H1 (cell line): ENCODE data around the gene SPAG16. TPM values are rescaled to one million over a fixed set of nuclear protein-coding genes. Genes with fewer than 3 reads are reported as not detected.
"Not testable (repeated sequence)": the region's sequence is repeated elsewhere in the genome, so short reads cannot be mapped to it uniquely, and the experiment has no call there.

Experiments
- CTCF ChIA-PET: fragments of 300-600 bp; sonication (Branson Sonifier 250); formaldehyde crosslinking; loops from one replicate; lab custom pipeline; 2021; ENCODE audit not compliant: partially characterized antibody; lab: Charles Lee
- POLR2A ChIA-PET: fragments of 300-600 bp; sonication (Branson Sonifier 250); formaldehyde crosslinking; loops from one replicate; lab custom pipeline; 2021; ENCODE audit warnings: inconsistent platforms; ENCODE audit not compliant: partially characterized antibody; lab: Charles Lee
- DNase-seq, 2 experiments: peaks; one replicate each; pipeline versions ENCODE4 v3.0.0 to v3.0.0-alpha.2; 2010 to 2022; ENCODE audit warnings: low spot score in 2 of 2, low read depth in 1 of 2, mixed read lengths in 1 of 2
- FAIRE-seq: peaks from 2 replicates; lab custom pipeline; 2011; peaks lifted over from hg19 to GRCh38; lab: Jason Lieb, UNC
- H2AFZ ChIP-seq: 2 replicates; pipeline ENCODE4 v1.8.1; 2012; ENCODE audit warnings: low read length, inconsistent platforms
- H2AK5ac ChIP-seq: 2 replicates; pipeline ENCODE4 v1.6.1; 2013; ENCODE audit warnings: low read depth, low read length
- H2BK120ac ChIP-seq: replicated peaks from 2 replicates; pipeline ENCODE3; 2013; ENCODE audit warnings: low read depth, low read length, inconsistent platforms
- H2BK12ac ChIP-seq: 2 replicates; pipeline ENCODE4 v1.6.1; 2013; ENCODE audit warnings: low read depth, low read length
- H2BK15ac ChIP-seq: 2 replicates; pipeline ENCODE4 v1.6.1; 2013; ENCODE audit warnings: low read length
- H2BK20ac ChIP-seq: 2 replicates; pipeline ENCODE4 v1.6.1; 2013; ENCODE audit warnings: low read length
- H2BK5ac ChIP-seq: 2 replicates; pipeline ENCODE4 v1.6.1; 2013; ENCODE audit warnings: low read depth, low read length
- H3K14ac ChIP-seq: 2 replicates; pipeline ENCODE4 v1.6.1; 2013; ENCODE audit warnings: inconsistent platforms; ENCODE audit not compliant: insufficient read length
- H3K18ac ChIP-seq: 2 replicates; pipeline ENCODE4 v1.6.1; 2013; ENCODE audit warnings: low read length; ENCODE audit errors: extremely low read depth
- H3K23ac ChIP-seq: 2 replicates; pipeline ENCODE4 v1.6.1; 2013; ENCODE audit warnings: inconsistent platforms; ENCODE audit not compliant: insufficient read length
- H3K23me2 ChIP-seq: 2 replicates; pipeline ENCODE4 v1.6.1; 2013; ENCODE audit warnings: low read depth, low read length
- H3K27ac ChIP-seq: 2 replicates; pipeline ENCODE4 v1.6.1; 2011; ENCODE audit warnings: low read depth, low read length, inconsistent platforms
- H3K27me3 ChIP-seq, 4 experiments: replicated peaks in 1 of 4; 1 replicate in 1 of 4; 2 replicates in 3 of 4; pipeline versions ENCODE4 v1.6.1 to v1.8.1; 2011 to 2013; ENCODE audit warnings: low read length in 3 of 4, mild to moderate bottlenecking in 3 of 4, inconsistent platforms in 2 of 4, mixed read lengths in 2 of 4, moderate library complexity in 1 of 4; ENCODE audit not compliant: control insufficient read depth in 3 of 4, insufficient read depth in 3 of 4; ENCODE audit errors: extremely low read depth in 1 of 4
- H3K36me3 ChIP-seq, 4 experiments: 2 replicates each; pipeline versions ENCODE4 v1.6.1 to v1.8.1; 2011 to 2013; ENCODE audit warnings: mild to moderate bottlenecking in 4 of 4, low read length in 3 of 4, moderate library complexity in 2 of 4, control low read depth in 1 of 4, inconsistent platforms in 1 of 4; ENCODE audit not compliant: insufficient read depth in 4 of 4, control insufficient read depth in 2 of 4
- H3K4ac ChIP-seq: replicated peaks from 2 replicates; pipeline ENCODE3; 2013; ENCODE audit warnings: low read length, low read depth, mixed read lengths, inconsistent platforms; ENCODE audit not compliant: insufficient read length
- H3K4me1 ChIP-seq, 4 experiments: replicated peaks in 1 of 4; 1 replicate in 1 of 4; 2 replicates in 3 of 4; pipeline versions ENCODE4 v1.6.1 to v1.8.1; 2011 to 2013; ENCODE audit warnings: low read length in 3 of 4, inconsistent platforms in 2 of 4, mixed read lengths in 1 of 4; ENCODE audit not compliant: insufficient read depth in 4 of 4, control insufficient read depth in 3 of 4
- H3K4me2 ChIP-seq, 2 experiments: 2 replicates each; pipeline versions ENCODE4 v1.6.1 to v1.8.1; 2011 to 2013; ENCODE audit warnings: low read depth in 2 of 2, low read length in 2 of 2, control low read depth in 1 of 2, inconsistent platforms in 1 of 2, mild to moderate bottlenecking in 1 of 2; ENCODE audit not compliant: insufficient read depth in 1 of 2
- H3K4me3 ChIP-seq, 4 experiments: fragments of 200-600, 300-600 bp in 1 of 4; sonication (generic), shearing (Covaris generic), sonication (Bioruptor Twin) in 1 of 4; 2 replicates each; pipeline versions ENCODE4 v1.5.1 to v1.8.1; 2011 to 2016; ENCODE audit warnings: low read length in 4 of 4, low read depth in 3 of 4, control low read depth in 2 of 4, inconsistent platforms in 2 of 4, mild to moderate bottlenecking in 2 of 4, mixed read lengths in 1 of 4, moderate library complexity in 1 of 4; ENCODE audit not compliant: insufficient read depth in 2 of 4; ENCODE audit errors: extremely low read depth in 1 of 4
- H3K56ac ChIP-seq: replicated peaks from 2 replicates; pipeline ENCODE3; 2013; ENCODE audit warnings: low read depth, mild to moderate bottlenecking, mixed read lengths, low read length, inconsistent platforms; ENCODE audit not compliant: insufficient read length
- H3K79me1 ChIP-seq: 2 replicates; pipeline ENCODE4 v1.6.1; 2013; ENCODE audit warnings: low read depth, low read length, control low read depth
- H3K79me2 ChIP-seq, 2 experiments: 2 replicates each; pipeline versions ENCODE4 v1.6.1 to v1.8.1; 2012 to 2013; ENCODE audit warnings: low read length in 2 of 2, mild to moderate bottlenecking in 2 of 2, inconsistent platforms in 1 of 2; ENCODE audit not compliant: insufficient read depth in 2 of 2, control insufficient read depth in 1 of 2
- H3K9ac ChIP-seq, 4 experiments: replicated peaks in 1 of 4; 1 replicate in 1 of 4; 2 replicates in 3 of 4; pipeline versions ENCODE4 v1.6.1 to v1.8.1; 2011 to 2013; ENCODE audit warnings: low read depth in 3 of 4, low read length in 3 of 4, control low read depth in 2 of 4, mild to moderate bottlenecking in 2 of 4, moderate library complexity in 2 of 4, inconsistent platforms in 1 of 4; ENCODE audit errors: extremely low read depth in 1 of 4
- H3K9me3 ChIP-seq, 2 experiments: 2 replicates each; pipeline versions ENCODE4 v1.6.1 to v1.8.1; 2012 to 2013; ENCODE audit warnings: mild to moderate bottlenecking in 2 of 2, moderate library complexity in 2 of 2, control low read depth in 1 of 2, inconsistent platforms in 1 of 2, low read depth in 1 of 2, low read length in 1 of 2, mixed read lengths in 1 of 2; ENCODE audit not compliant: insufficient read depth in 2 of 2
- H4K20me1 ChIP-seq, 2 experiments: replicated peaks in 1 of 2; 2 replicates each; pipeline versions ENCODE3 to v1.8.1; 2011 to 2013; ENCODE audit warnings: inconsistent platforms in 2 of 2, low read length in 2 of 2, mild to moderate bottlenecking in 1 of 2; ENCODE audit not compliant: insufficient read depth in 2 of 2, control insufficient read depth in 1 of 2
- H4K5ac ChIP-seq: 2 replicates; pipeline ENCODE4 v1.6.1; 2013; ENCODE audit warnings: low read length, low read depth, mixed read lengths, inconsistent platforms; ENCODE audit not compliant: insufficient read length
- H4K8ac ChIP-seq: 2 replicates; pipeline ENCODE4 v1.8.0; 2013; ENCODE audit warnings: mild to moderate bottlenecking, moderate library complexity, low read length, inconsistent platforms; ENCODE audit not compliant: insufficient read depth; ENCODE audit errors: extremely low read depth
- H4K91ac ChIP-seq: replicated peaks from 2 replicates; pipeline ENCODE3; 2013; ENCODE audit warnings: low read length, mixed read lengths, inconsistent platforms; ENCODE audit not compliant: insufficient read length
- WGBS, 2 experiments: shearing (Covaris generic) in 1 of 2; methylation state at CpG; one replicate each; pipeline versions ENCODE4 v1.1.6 to v1.1.7; 2013 to 2015; ENCODE audit warnings: low lambda C conversion rate in 2 of 2, mixed read lengths in 2 of 2, inconsistent platforms in 1 of 2, low coverage in 1 of 2, missing lambda C conversion rate in 1 of 2; ENCODE audit not compliant: insufficient replicate concordance in 2 of 2, insufficient coverage in 1 of 2, insufficient read length in 1 of 2; ENCODE audit errors: extremely low coverage in 1 of 2, missing lambda C conversion rate in 1 of 2; 5-methylcytosine and 5-hydroxymethylcytosine counted together
- polyA plus RNA-seq, 7 experiments: library from polyadenylated mRNA; depleted of rRNA in 3 of 7; stranded (reverse) in 5 of 7; unstranded in 2 of 7; fragments of >200 nt in 5 of 7; fragments of 200-250 nt in 2 of 7; gene quantifications; 1 replicate in 5 of 7; 2 replicates in 1 of 7; 4 replicates in 1 of 7; pipeline versions ENCODE4 v1.2.1 to v1.2.3, GENCODE V29; 2011 to 2013; ENCODE audit warnings: missing spikeins in 2 of 7, mixed read lengths in 2 of 7
- total RNA-seq: library from RNA; stranded (reverse); fragmentation: NEBNext Ultra II Directional; extraction: Animal tissue kit (Norgen Biotek cat#: 25700); gene quantifications from 2 replicates; pipeline ENCODE4 v1.2.1, GENCODE V29; 2021

The SPAG16 gene
- total and polyA plus RNA-seq, 2 of the 8 experiments (the other 6 are each of a cell fraction or from before 2014, with no cell fraction given), result 6.0 to 14.9 TPM

GRCh38 chr2:213410687-213411086, 126.4 kb downstream of the SPAG16 start:
- H4K8ac ChIP-seq, H3K9me3 ChIP-seq, H2BK20ac ChIP-seq, H3K23me2 ChIP-seq, H3K4me1 ChIP-seq, H4K20me1 ChIP-seq, H4K5ac ChIP-seq, H3K14ac ChIP-seq, FAIRE-seq, H3K23ac ChIP-seq, H3K9ac ChIP-seq, H3K4me2 ChIP-seq, H3K4me3 ChIP-seq, H3K18ac ChIP-seq, H3K27ac ChIP-seq, CTCF ChIA-PET, H3K56ac ChIP-seq, H3K27me3 ChIP-seq, H3K4ac ChIP-seq, POLR2A ChIA-PET, DNase-seq, H2AFZ ChIP-seq, H2BK15ac ChIP-seq, H3K79me1 ChIP-seq, H2BK120ac ChIP-seq, H3K36me3 ChIP-seq, H3K79me2 ChIP-seq, H4K91ac ChIP-seq, H2BK5ac ChIP-seq, H2AK5ac ChIP-seq, H2BK12ac ChIP-seq: not testable (repeated sequence)
- 88% methylated on average over 9 of the region's 9 CpGs; no CpG with 5 or more reads in 1 of the 2 experiments for WGBS, 2 experiments
